IMR-90 (cell line): ENCODE measurements around the gene IL2RA. TPM values are rescaled to one million over a fixed set of nuclear protein-coding genes. Genes with fewer than 3 reads are reported as not detected.

ENCODE experiments used
- ATAC-seq: fragments of 200-7000 bp; cut with Tn5 transposase; 2 replicates; pipeline ENCODE4 v1.9.1; 2020; ENCODE audit warnings: low read depth, mild to moderate bottlenecking, moderate library complexity
- BruUV-seq: library from RNA; stranded (reverse); fragments of 400-500 nt; replicated peaks from 2 replicates; lab custom pipeline; 2021; lab: Mats Ljungman, UMichigan
- CTCF ChIA-PET: fragments of 300-600 bp; formaldehyde crosslinking; extraction: SDS; loops from one replicate; lab custom pipeline; 2021; ENCODE audit warnings: antibody characterized with exemption; lab: Yijun Ruan, JAX
- POLR2A ChIA-PET: fragments of 300-600 bp; sonication (Branson Sonifier 250); formaldehyde crosslinking; loops from one replicate; lab custom pipeline; 2022; ENCODE audit warnings: antibody characterized with exemption; ENCODE audit not compliant: unreplicated experiment; lab: Charles Lee
- DNase-seq: peaks from one replicate; pipeline ENCODE4 v3.0.0; 2013
- H2AFZ ChIP-seq: replicated peaks from 2 replicates; pipeline ENCODE3; 2013; ENCODE audit warnings: low read length, mild to moderate bottlenecking; ENCODE audit not compliant: poor library complexity
- H2AK5ac ChIP-seq: 2 replicates; pipeline ENCODE4 v1.6.1; 2013; ENCODE audit warnings: low read depth, low read length, inconsistent platforms
- H2AK9ac ChIP-seq: replicated peaks from 2 replicates; pipeline ENCODE3; 2013; ENCODE audit warnings: mild to moderate bottlenecking, low read depth, low read length, moderate library complexity; ENCODE audit not compliant: poor library complexity
- H2BK120ac ChIP-seq: 2 replicates; pipeline ENCODE4 v1.6.1; 2013; ENCODE audit warnings: low read depth, low read length, inconsistent platforms
- H2BK15ac ChIP-seq: 3 replicates; pipeline ENCODE4 v1.6.1; 2013; ENCODE audit warnings: low read depth, low read length, inconsistent platforms
- H2BK20ac ChIP-seq: 2 replicates; pipeline ENCODE4 v1.6.1; 2013; ENCODE audit warnings: low read depth, mild to moderate bottlenecking, inconsistent platforms, low read length, moderate library complexity
- H2BK5ac ChIP-seq: 2 replicates; pipeline ENCODE4 v1.6.1; 2013; ENCODE audit warnings: mild to moderate bottlenecking, low read depth, low read length, inconsistent platforms; ENCODE audit not compliant: poor library complexity, severe bottlenecking
- H3K14ac ChIP-seq: replicated peaks from 2 replicates; pipeline ENCODE4 v1.6.1; 2013; ENCODE audit warnings: low read depth, low read length, inconsistent platforms
- H3K18ac ChIP-seq: 2 replicates; pipeline ENCODE4 v1.6.1; 2013; ENCODE audit warnings: low read depth, low read length, control low read depth
- H3K23ac ChIP-seq: 2 replicates; pipeline ENCODE4 v1.6.1; 2013; ENCODE audit warnings: low read depth, low read length, inconsistent platforms
- H3K27ac ChIP-seq: 2 replicates; pipeline ENCODE4 v1.5.1; 2013; ENCODE audit warnings: mild to moderate bottlenecking, control low read depth, low read length; ENCODE audit not compliant: insufficient read depth
- H3K27me3 ChIP-seq: 2 replicates; pipeline ENCODE4 v1.6.1; 2013; ENCODE audit warnings: low read length; ENCODE audit not compliant: control insufficient read depth, insufficient read depth
- H3K36me3 ChIP-seq: 2 replicates; pipeline ENCODE4 v1.6.1; 2013; ENCODE audit warnings: low read length, mixed read lengths; ENCODE audit not compliant: control insufficient read depth, insufficient read depth
- H3K4ac ChIP-seq: 2 replicates; pipeline ENCODE4 v1.6.1; 2013; ENCODE audit warnings: low read depth, low read length, inconsistent platforms
- H3K4me1 ChIP-seq: 2 replicates; pipeline ENCODE4 v1.6.1; 2013; ENCODE audit warnings: low read length, mixed read lengths; ENCODE audit not compliant: control insufficient read depth, insufficient read depth
- H3K4me2 ChIP-seq: 2 replicates; pipeline ENCODE4 v1.6.1; 2013; ENCODE audit warnings: low read depth, mild to moderate bottlenecking, control low read depth, low read length, moderate library complexity
- H3K4me3 ChIP-seq: 2 replicates; pipeline ENCODE4 v1.5.1; 2013; ENCODE audit warnings: low read depth, mild to moderate bottlenecking, control low read depth, low read length, moderate library complexity; ENCODE audit not compliant: insufficient read depth
- H3K56ac ChIP-seq: 2 replicates; pipeline ENCODE4 v1.6.1; 2013; ENCODE audit warnings: low read length, inconsistent platforms; ENCODE audit not compliant: insufficient read depth; ENCODE audit errors: extremely low read depth
- H3K79me1 ChIP-seq, 2 experiments: 2 replicates each; pipeline ENCODE4 v1.6.1; 2013; ENCODE audit warnings: low read length in 2 of 2, inconsistent platforms in 1 of 2, low read depth in 1 of 2
- H3K9ac ChIP-seq: 2 replicates; pipeline ENCODE4 v1.6.1; 2013; ENCODE audit warnings: low read depth, low read length, control low read depth
- H3K9me1 ChIP-seq: 2 replicates; pipeline ENCODE4 v1.6.1; 2013; ENCODE audit warnings: low read length, inconsistent platforms; ENCODE audit not compliant: insufficient read depth
- H3K9me3 ChIP-seq: 2 replicates; pipeline ENCODE4 v1.6.1; 2013; ENCODE audit warnings: low read length; ENCODE audit not compliant: control insufficient read depth, insufficient read depth
- H4K20me1 ChIP-seq: 2 replicates; pipeline ENCODE4 v1.6.1; 2013; ENCODE audit warnings: low read length, inconsistent platforms; ENCODE audit not compliant: insufficient read depth
- H4K5ac ChIP-seq: 2 replicates; pipeline ENCODE4 v1.6.1; 2013; ENCODE audit warnings: mild to moderate bottlenecking, low read depth, low read length, control low read depth
- H4K8ac ChIP-seq, 2 experiments: 2 replicates each; pipeline ENCODE4 v1.6.1; 2013; ENCODE audit warnings: low read depth in 2 of 2, low read length in 2 of 2, control low read depth in 1 of 2, inconsistent platforms in 1 of 2
- H4K91ac ChIP-seq: 2 replicates; pipeline ENCODE4 v1.6.1; 2013; ENCODE audit warnings: low read depth, low read length, inconsistent platforms; ENCODE audit not compliant: insufficient read depth
- CEBPB ChIP-seq: IDR thresholded peaks from 2 replicates; pipeline ENCODE4 v1.6.1; 2012; ENCODE audit warnings: low read depth, low read length, improper control_type of control experiment
- RFX5 ChIP-seq: IDR thresholded peaks from 2 replicates; pipeline ENCODE4 v1.8.0; 2012; ENCODE audit warnings: low read depth, mild to moderate bottlenecking, low read length, moderate library complexity
- WGBS, 2 experiments: methylation state at CpG; one replicate each; pipeline versions ENCODE4 v1.1.5 to v1.1.7; 2013; ENCODE audit warnings: missing lambda C conversion rate in 2 of 2; ENCODE audit not compliant: insufficient read length in 1 of 2; ENCODE audit errors: extremely low coverage in 2 of 2; 5-methylcytosine and 5-hydroxymethylcytosine counted together
- dilution Hi-C: fragments of 300-500 bp; cut with HindIII; formaldehyde crosslinking; loops from one replicate; pipeline ENCODE4 v1.14.3; 2018; ENCODE audit warnings: low sequenced_read_pairs; ENCODE audit not compliant: unreplicated experiment
- in situ Hi-C: fragments of 300-500 bp; cut with MboI; formaldehyde crosslinking; loops from 3 replicates; pipeline ENCODE4 v1.14.3; 2019; ENCODE audit warnings: low sequenced_read_pairs, inconsistent platforms, mixed read lengths
- intact Hi-C: fragments of 100-400 bp; cut with micrococcal nuclease; formaldehyde crosslinking; loops from 2 replicates; pipeline ENCODE4 v1.10.0; 2022
- polyA plus RNA-seq, 3 experiments: library from polyadenylated mRNA; depleted of rRNA; stranded (reverse); fragments of >200 nt; gene quantifications; 2 replicates each; pipeline ENCODE4 v1.2.3, GENCODE V29; 2012; ENCODE audit warnings: low replicate concordance in 1 of 3
- total RNA-seq: library from RNA; depleted of rRNA; stranded (reverse); fragments of >200 nt; gene quantifications from 2 replicates; pipeline ENCODE4 v1.2.3, GENCODE V29; 2012

Gene IL2RA
- total and polyA plus RNA-seq, 2 of the 4 experiments (the other 2 are of a cell fraction): not detected

DNA sequence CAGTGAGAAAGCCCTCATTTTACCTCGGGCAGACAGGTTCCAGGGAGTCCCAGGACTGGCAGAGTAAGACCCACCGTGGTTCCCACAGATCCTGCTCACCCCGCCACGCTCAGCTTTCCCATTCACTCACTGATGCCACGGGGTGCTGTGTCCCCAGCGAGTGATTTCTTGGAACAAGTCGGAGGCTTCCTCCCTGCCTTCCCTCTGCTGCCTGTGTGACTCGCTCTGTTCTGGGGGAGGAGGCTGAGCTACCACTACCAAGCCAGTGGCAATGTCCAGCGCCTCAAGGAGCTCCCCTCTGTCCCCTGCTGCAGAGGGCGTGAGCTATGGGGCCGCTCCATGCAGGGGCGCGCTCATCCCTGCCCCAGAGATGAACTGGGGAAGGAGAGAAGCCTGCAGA is 97.4 kb downstream of the IL2RA start:
- H2BK20ac ChIP-seq: no peak overlapping the region
- H2AK5ac ChIP-seq: no peak overlapping the region
- H3K18ac ChIP-seq: no peak overlapping the region
- H2AK9ac ChIP-seq: peak overlapping the region; percentile 10
- no peak overlapping the region for H3K14ac ChIP-seq
- TF ChIP-seq RFX5: no peak
- TF ChIP-seq CEBPB: no peak
- H3K56ac ChIP-seq: no peak overlapping the region
- peaks cover 27% of the 10 kb centered on the region for H3K9me1 ChIP-seq
- no peak overlapping the region for H3K9ac ChIP-seq
- no peak overlapping the region for H3K4me3 ChIP-seq
- H3K23ac ChIP-seq: no peak overlapping the region
- no peak overlapping the region for H2BK5ac ChIP-seq
- H3K4ac ChIP-seq: no peak overlapping the region
- H3K27me3 ChIP-seq: no peaks in the 10 kb centered on the region
- H3K36me3 ChIP-seq: peaks cover 4% of the 10 kb centered on the region; the same call in 1 of the 2 replicates
- H4K20me1 ChIP-seq: no peaks in the 10 kb centered on the region
- ATAC-seq (peak; percentile 22; the same call in 1 of the 2 replicates), DNase-seq (no peak)
- H2BK120ac ChIP-seq: no peak overlapping the region
- H3K27ac ChIP-seq: no peak overlapping the region
- H3K4me1 ChIP-seq: peaks cover 8% of the 10 kb centered on the region
- H3K79me1 ChIP-seq: peaks cover 3 to 47% of the 10 kb centered on the region in 2 experiments; a peak in 2 of 4 replicates
- no peak overlapping the region for H2BK15ac ChIP-seq
- H4K91ac ChIP-seq: no peak overlapping the region
- ChIA-PET POLR2A (no interaction called here), CTCF (no interaction called here)
- H3K9me3 ChIP-seq: no peaks in the 10 kb centered on the region
- peak overlapping the region; percentile 33 for H2AFZ ChIP-seq
- H4K8ac ChIP-seq: no peak overlapping the region
- intact Hi-C loops: no loop called here
- in situ Hi-C loops: no loop called here
- H4K5ac ChIP-seq: no peak overlapping the region
- no peak overlapping the region for H3K4me2 ChIP-seq
- 96% methylated on average over 4 of the region's 13 CpGs; no CpG with 5 or more reads in 1 of the 2 experiments for WGBS, 2 experiments
- dilution Hi-C loops: no loop called here
- no TSS peak for BruUV-seq
